Measurements from ENCODE around the gene HIRIP3. TPM values are rescaled to one million over a fixed set of nuclear protein-coding genes. Genes with fewer than 3 reads are reported as not detected.

Gene HIRIP3
- total and polyA plus RNA-seq, 2 donors (not counting 3 experiments of a cell fraction or from before 2014, with no cell fraction given), result 6.7 to 8.6 TPM

- ChIA-PET POLR2A (interaction anchor here (1.1 kb wide), 1 partner anchor 15 kb away, joined by 3 read pairs; the partner anchor contains the start of gene TAOK2), CTCF (interaction anchor here (1.4 kb wide), 1 partner anchor 140 kb away, joined by 3 read pairs; no protein-coding TSS in a partner anchor)
- FAIRE-seq (no peak), DNase-seq (ENCODE audit: low read depth, low spot score) (no peak)
- Histone ChIP-seq H3K4me2 (ENCODE audit: insufficient read depth, low read length) (no peak overlapping the region), H3K9me3 (replicated peaks; ENCODE audit: control insufficient read depth, insufficient read depth, low read length) (no peaks in the 10 kb centered on the region), H3K4me3 (replicated peaks in 1 of 3; ENCODE audit: insufficient read depth in 1 of 3, low read depth in 1 of 3, low read length in 3 of 3) (no peak overlapping the region), H3K27ac (ENCODE audit: insufficient read depth, low read depth, low read length) (no peak overlapping the region), H3K79me2 (ENCODE audit: control insufficient read depth, insufficient read depth, low read length) (no peaks in the 10 kb centered on the region), H3K9ac (replicated peaks; ENCODE audit: extremely low read depth, insufficient read depth, low read length) (no peak overlapping the region), H3K9me1 (replicated peaks; ENCODE audit: control insufficient read depth, extremely low read depth, insufficient read depth, low read length) (no peaks in the 10 kb centered on the region), H3K4me1 (ENCODE audit: control insufficient read depth, extremely low read depth, insufficient read depth, low read length) (no peaks in the 10 kb centered on the region), H3K36me3 (ENCODE audit: control insufficient read depth in 2 of 2, extremely low read depth in 1 of 2, insufficient read depth in 2 of 2, low read length in 2 of 2) (peaks cover 37 to 85% of the 10 kb centered on the region in 2 experiments), H3K27me3 (ENCODE audit: control insufficient read depth in 2 of 2, insufficient read depth in 2 of 2, low read length in 2 of 2) (no peaks in the 10 kb centered on the region), H2AFZ (ENCODE audit: low read depth, low read length) (no peak overlapping the region), H4K20me1 (replicated peaks; ENCODE audit: control insufficient read depth, extremely low read depth, insufficient read depth, low read length) (no peaks in the 10 kb centered on the region)
- TF ChIP-seq POLR2A (IDR thresholded peaks at IDR 0.05; ENCODE audit: low read depth, low read length) (no peak), GATA2 (IDR thresholded peaks at IDR 0.05; ENCODE audit: insufficient read depth, insufficient read length, low read depth, low read length) (no peak), MYC (IDR thresholded peaks at IDR 0.05; ENCODE audit: low read depth, low read length) (no peak)
- dilution Hi-C loops (cut with MboI; ENCODE audit: extremely low pct_ligation_motif_present, low sequenced_read_pairs), result no loop called here
- intact Hi-C loops (cut with micrococcal nuclease), result no loop called here
- BruUV-seq (replicated peaks), result no TSS peak
These were observed 6.9 kb downstream of the HIRIP3 start for GRCh38 chr16:29988346-29989075.

- no peak overlapping the region for H3K4me2 ChIP-seq (ENCODE audit: insufficient read depth, low read length)
- H3K79me2 ChIP-seq (ENCODE audit: control insufficient read depth, insufficient read depth, low read length), result no peaks in the 10 kb centered on the region
- POLR2A ChIA-PET, result interaction anchor here (1.1 kb wide), 1 partner anchor 14 kb away, joined by 3 read pairs; the partner anchor contains the start of gene TAOK2
- H2AFZ ChIP-seq (ENCODE audit: low read depth, low read length), result no peak overlapping the region
- DNase-seq (ENCODE audit: low read depth, low spot score) (no peak), FAIRE-seq (no peak)
- dilution Hi-C loops (cut with MboI; ENCODE audit: extremely low pct_ligation_motif_present, low sequenced_read_pairs), result no loop called here
- H3K9me3 ChIP-seq (replicated peaks; ENCODE audit: control insufficient read depth, insufficient read depth, low read length), result no peaks in the 10 kb centered on the region
- CTCF ChIA-PET, result no interaction called here
- H3K9me1 ChIP-seq (replicated peaks; ENCODE audit: control insufficient read depth, extremely low read depth, insufficient read depth, low read length), result no peaks in the 10 kb centered on the region
- H4K20me1 ChIP-seq (replicated peaks; ENCODE audit: control insufficient read depth, extremely low read depth, insufficient read depth, low read length), result no peaks in the 10 kb centered on the region
- peaks cover 39 to 87% of the 10 kb centered on the region in 2 experiments for H3K36me3 ChIP-seq (ENCODE audit: control insufficient read depth in 2 of 2, extremely low read depth in 1 of 2, insufficient read depth in 2 of 2, low read length in 2 of 2)
- no peak overlapping the region for H3K27ac ChIP-seq (ENCODE audit: insufficient read depth, low read depth, low read length)
- H3K4me3 ChIP-seq (replicated peaks in 1 of 3; ENCODE audit: insufficient read depth in 1 of 3, low read depth in 1 of 3, low read length in 3 of 3), result no peak overlapping the region
- BruUV-seq (replicated peaks), result no TSS peak
- TF ChIP-seq CTCF (IDR thresholded peaks at IDR 0.05; ENCODE audit: extremely low read depth in 1 of 2, insufficient read depth in 1 of 2, low read depth in 1 of 2, low read length in 2 of 2) (no peak), EZH2 (IDR thresholded peaks at IDR 0.05; ENCODE audit: borderline replicate concordance, low read depth, low read length, severe bottlenecking) (no peak), FOS (IDR thresholded peaks at IDR 0.05; ENCODE audit: borderline replicate concordance, insufficient read depth, low read length) (no peak), MAX (IDR thresholded peaks at IDR 0.05; ENCODE audit: insufficient read depth, insufficient read length) (no peak), POLR2AphosphoS5 (IDR thresholded peaks at IDR 0.05; ENCODE audit: insufficient read depth, low read depth, low read length) (no peak), JUN (IDR thresholded peaks at IDR 0.05; ENCODE audit: borderline replicate concordance, insufficient read depth, insufficient read length, low read depth) (no peak), POLR2A (IDR thresholded peaks at IDR 0.05; ENCODE audit: low read depth, low read length) (no peak), MYC (IDR thresholded peaks at IDR 0.05; ENCODE audit: low read depth, low read length) (no peak), GATA2 (IDR thresholded peaks at IDR 0.05; ENCODE audit: insufficient read depth, insufficient read length, low read depth, low read length) (no peak)
- intact Hi-C loops (cut with micrococcal nuclease), result no loop called here
- H3K9ac ChIP-seq (replicated peaks; ENCODE audit: extremely low read depth, insufficient read depth, low read length), result no peak overlapping the region
- no peaks in the 10 kb centered on the region for H3K27me3 ChIP-seq (ENCODE audit: control insufficient read depth in 2 of 2, insufficient read depth in 2 of 2, low read length in 2 of 2)
- H3K4me1 ChIP-seq (ENCODE audit: control insufficient read depth, extremely low read depth, insufficient read depth, low read length), result no peaks in the 10 kb centered on the region
These were observed 7.9 kb downstream of the HIRIP3 start for GRCh38 chr16:29987371-29988085.
